Anterior cingulate cortex (tissue), 58 donors: ENCODE results near the gene ARMH3.
A peak's percentile ranks its signal among the peaks of the same experiment; 100 is the strongest.
"Not testable (repeated sequence)": the region's sequence is repeated elsewhere in the genome, so short reads cannot be mapped to it uniquely, and the experiment has no call there.

Experiments
- DNase-seq, 58 donors: peaks; one replicate each; lab custom pipeline; 2025; lab: John Stamatoyannopoulos, UW

ARMH3 gene

GRCh38 chr10:101995451-101996063 lies 60.4 kb downstream of the ARMH3 start:
- DNase-seq = no peak

GRCh38 chr10:101993651-101994200 lies 62.2 kb downstream of the ARMH3 start:
- DNase-seq = peak in 6 of 58 donors; percentile 4 to 39 (median 9)

DNA sequence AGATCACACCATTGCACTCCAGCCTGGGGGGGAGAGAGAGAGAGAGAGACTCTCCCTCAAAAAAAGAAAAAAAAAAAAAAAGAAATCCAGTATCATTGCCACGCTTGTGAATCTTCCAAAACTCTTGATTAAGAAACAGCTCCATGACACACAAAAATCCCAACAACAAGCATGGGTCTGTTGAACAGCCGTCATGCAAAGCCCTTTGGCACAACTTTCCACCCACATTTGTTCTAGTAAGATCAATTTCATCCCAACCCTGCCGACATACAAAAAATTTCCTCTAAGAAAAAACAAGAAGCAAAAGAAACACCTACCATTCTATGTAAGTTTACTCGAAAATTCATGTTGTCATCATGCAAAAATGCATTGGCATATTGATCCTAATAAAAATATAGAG lies 62.8 kb downstream of the ARMH3 start:
- DNase-seq = no peak

- no peak for DNase-seq
Observed at GRCh38 chr10:101987136-101987535, 68.8 kb downstream of the ARMH3 start.

DNA sequence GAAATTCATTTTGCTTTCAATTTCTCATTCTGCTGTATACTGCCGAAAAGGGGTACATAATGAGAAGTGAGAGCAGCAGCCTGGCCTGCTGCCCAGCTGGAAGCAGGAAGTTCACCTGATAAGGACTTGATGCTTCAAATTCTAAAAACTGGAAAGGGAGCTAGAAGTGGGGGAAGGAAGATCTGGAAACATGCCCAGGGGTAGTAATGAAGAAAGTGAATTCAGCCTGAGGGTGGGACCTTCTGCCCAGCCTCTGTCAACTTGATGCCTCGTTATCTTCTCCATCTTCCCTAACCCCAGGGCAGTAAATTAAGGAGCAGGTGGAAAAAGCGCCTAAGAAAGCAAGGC lies 69.4 kb downstream of the ARMH3 start:
- DNase-seq = peak in 2 of 58 donors; percentile 1 to 5

- not testable (repeated sequence) for DNase-seq
Observed at GRCh38 chr10:101980677-101981076, 75.3 kb downstream of the ARMH3 start.

GRCh38 chr10:101974091-101974971 lies 81.6 kb downstream of the ARMH3 start:
- no peak for DNase-seq

DNA sequence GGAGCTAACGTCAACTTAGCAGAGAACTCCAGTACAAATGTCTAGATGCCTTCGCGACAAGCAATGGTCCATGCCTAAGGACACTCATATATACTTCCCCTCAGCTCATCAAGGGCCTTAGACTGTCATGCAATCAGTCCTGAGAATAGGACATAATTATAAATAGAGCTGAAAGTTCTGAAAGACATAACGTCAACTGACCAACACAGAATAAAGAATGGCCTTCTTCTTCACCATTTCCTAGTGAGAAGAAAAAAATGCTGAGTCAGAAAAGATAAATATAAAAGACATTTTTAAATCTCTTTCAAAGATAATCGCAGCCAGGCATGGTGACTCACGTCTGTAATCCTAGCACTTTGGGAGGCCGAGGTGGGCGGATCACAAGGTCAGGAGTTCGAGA lies 83.2 kb downstream of the ARMH3 start:
- DNase-seq = no peak

DNA sequence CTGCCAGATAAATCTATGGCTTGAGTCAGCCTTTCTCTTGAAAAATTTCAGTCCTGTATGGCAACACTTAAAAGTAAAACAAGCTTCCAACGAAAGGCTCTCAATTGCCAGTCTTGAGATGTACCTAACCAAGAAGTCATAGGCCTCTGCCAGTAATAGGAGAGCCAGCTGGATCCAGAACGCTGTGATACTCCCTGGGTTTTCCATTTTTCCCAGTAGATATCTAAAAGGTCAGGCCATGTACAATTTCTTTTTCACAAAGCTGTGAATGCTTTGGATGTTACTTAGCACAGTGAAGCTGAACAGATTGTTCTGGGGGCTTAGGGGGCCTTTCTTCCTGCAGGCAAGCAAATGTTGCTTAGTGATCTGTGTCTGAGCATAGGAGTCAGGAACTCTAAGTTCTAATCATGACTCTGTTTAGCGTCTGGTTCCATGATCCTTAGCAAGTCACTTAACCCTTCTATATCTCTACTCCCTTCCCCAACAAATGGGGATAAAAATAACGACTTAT lies 86.5 kb downstream of the ARMH3 start:
- no peak for DNase-seq

GRCh38 chr10:101968940-101969321 lies 87.0 kb downstream of the ARMH3 start:
- DNase-seq = no peak

GRCh38 chr10:101968286-101968939 lies 87.6 kb downstream of the ARMH3 start:
- DNase-seq = peak in 1 of 58 donors; percentile 8

- no peak for DNase-seq
Observed at GRCh38 chr10:101967713-101968112, 88.3 kb downstream of the ARMH3 start.

- DNase-seq = no peak
Observed at GRCh38 chr10:101967119-101967518, 88.9 kb downstream of the ARMH3 start.

DNA sequence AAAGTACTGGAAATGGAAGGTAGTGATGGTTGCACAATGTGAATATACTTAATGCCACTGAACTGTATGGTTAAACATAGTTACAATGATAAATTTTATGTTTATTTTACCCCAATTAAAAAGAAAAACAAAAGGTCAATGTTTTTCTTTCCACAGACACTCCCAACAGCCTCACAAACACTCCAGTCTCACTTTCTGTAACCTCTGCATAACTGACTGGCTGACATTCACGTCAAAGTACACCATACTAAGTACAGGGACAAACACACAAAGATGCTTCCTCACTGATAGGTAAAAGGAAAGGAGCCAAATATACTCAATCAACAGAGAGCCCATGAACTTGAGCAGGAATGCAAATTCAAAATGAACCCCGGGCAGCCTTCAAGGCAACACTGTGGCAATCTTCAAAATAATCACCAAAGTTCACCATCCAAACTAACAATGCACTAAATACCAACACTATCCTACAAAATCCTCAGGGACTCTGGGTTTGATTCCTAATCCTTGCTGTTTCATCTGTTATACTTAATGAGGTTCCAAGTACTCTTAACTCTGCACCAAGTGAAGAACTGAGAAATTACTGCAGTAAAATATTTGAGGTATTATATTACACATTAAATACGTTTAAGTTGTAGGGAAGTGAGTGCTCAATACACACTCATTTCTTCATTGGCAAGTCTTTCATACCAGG lies 90.8 kb downstream of the ARMH3 start:
- DNase-seq = no peak

DNA sequence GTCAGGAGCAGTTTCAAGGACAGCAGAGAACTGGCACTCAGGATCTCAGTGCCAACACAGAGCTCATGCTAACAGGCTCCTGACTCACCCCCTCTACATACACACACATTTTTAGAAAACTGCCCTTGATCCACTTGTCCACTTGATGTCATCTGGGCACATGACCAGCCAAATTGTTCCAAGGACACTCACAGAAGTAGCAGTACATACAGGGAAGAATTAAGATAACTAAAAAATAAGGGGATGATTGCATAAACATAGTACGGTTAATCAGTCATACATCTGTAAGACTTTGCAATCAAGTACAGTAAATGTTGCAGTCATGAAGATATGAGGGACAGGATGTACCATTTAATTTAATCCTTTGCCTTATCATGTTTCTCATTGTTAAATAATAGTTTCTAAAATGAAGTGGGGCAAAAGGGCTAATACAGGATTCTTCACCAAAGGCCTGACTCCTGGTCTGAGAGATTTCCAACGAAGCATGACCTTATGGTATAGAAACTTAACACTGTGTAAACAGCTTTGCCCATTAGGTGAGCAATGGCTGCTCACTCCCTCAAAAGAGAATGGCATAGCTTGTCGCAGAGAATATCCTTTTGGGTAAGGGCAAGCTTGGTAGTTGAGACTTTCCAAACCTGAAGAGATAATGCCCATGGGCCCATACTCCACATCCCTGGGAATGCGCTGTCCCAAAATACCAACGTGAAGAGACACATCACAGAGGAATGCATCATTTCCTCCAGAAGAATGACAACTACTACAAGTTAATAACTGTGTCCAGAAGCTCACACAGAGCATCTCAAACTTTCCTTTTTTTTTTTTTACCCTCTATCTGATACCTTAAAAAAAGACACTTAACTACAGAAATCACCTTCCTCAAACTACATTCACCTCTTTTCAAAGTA lies 94.1 kb downstream of the ARMH3 start:
- DNase-seq = no peak

DNA sequence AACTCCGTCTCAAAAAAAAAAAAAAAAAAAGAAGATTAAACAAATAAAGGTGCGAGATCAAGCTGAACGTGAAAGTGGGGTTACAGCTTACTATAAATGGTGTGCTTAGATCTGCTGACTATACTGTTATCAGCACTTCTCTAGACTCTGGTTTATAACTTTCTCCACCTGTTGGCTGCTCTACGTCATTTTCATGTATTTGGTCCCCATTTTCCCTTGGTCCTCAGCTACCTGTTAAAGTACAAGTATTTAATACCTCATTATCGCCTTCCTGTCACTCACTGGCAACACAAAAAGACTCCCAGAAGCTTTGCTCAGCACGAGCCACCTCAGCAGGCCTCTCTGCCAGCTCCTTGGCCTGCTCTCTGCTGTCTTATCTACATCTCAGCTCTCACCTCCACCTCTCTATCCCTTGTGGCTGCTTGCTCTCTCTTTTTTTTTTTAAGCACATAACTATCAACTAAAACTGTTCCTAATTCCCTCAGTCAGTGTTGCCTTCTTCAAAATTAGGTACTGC lies 95.0 kb downstream of the ARMH3 start:
- DNase-seq = no peak

DNA sequence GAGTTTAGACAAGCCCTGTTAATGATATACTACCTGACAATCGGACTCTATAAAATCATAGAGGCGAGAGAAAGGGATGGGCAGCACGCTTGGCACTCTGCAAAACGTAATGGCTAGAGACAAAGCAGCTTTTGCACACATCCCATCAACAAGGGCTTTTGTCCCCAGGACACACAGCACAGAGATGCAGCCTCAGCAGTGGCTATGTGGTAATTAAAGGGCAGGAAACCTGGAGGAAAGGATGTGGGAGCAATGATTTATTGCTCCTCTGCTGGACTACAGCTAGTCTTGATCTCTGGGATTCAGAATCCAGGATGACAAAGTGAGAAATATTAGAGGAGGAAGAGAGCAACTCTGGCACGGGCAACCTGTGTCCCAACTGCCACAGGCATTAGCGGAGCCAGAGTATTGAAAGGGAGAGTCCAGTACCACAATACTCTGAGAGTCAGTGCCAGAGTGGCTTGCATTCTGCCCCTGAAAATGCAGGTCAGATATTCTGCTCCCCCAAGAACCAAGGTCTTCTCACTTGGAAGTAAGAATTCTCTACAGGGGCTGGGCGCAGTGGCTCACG lies 96.5 kb downstream of the ARMH3 start:
- peak in 3 of 58 donors; percentile 8 to 11 (median 8) for DNase-seq

- no peak for DNase-seq
Observed at GRCh38 chr10:101958691-101959090, 97.3 kb downstream of the ARMH3 start.

DNA sequence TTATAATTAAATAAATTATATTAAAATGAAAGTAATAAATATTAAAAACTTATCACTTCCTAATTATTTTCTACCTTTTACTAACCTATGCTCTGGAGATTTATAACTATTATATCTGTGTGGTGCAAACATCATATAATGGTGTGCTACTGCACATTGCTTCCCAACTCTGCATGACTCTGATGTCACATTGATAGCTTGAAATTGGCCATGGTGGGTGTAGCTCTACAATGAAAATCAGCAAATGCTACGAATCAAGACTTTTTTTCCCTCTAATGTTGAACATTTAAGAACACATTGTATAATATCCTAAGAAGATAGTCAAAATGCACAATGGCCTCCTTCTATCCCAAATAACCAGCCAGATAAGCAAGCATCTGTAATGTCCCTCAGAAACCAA lies 99.1 kb downstream of the ARMH3 start:
- no peak for DNase-seq
